K562 (cell line): Measurements from ENCODE around the gene PNRC2. TPM values are rescaled to one million over a fixed set of nuclear protein-coding genes. Genes with fewer than 3 reads are reported as not detected.

Experiments
- BCOR ChIP-seq: fragments of 450-650 bp; IDR thresholded peaks from 2 replicates; pipeline ENCODE4 v1.6.1; 2016
- CLOCK ChIP-seq: fragments of 250-450 bp; sonication (Bioruptor Pico); IDR thresholded peaks from 2 replicates; pipeline ENCODE4 v1.4.0; 2020; ENCODE audit warnings: mild to moderate bottlenecking, moderate library complexity, borderline replicate concordance
- DMBX1 ChIP-seq: fragments of 250-450 bp; sonication (Bioruptor Pico); IDR thresholded peaks from 2 replicates; pipeline ENCODE4 v1.8.0; 2022; ENCODE audit warnings: inconsistent platforms, mild to moderate bottlenecking, moderate library complexity, borderline replicate concordance
- FOXP4 ChIP-seq: sonication (generic); formaldehyde crosslinking; IDR thresholded peaks from 2 replicates; pipeline ENCODE4 v1.8.0; 2022; ENCODE audit warnings: mild to moderate bottlenecking, missing genetic modification reagents, borderline replicate concordance
- FUS ChIP-seq: fragments of 200-400 bp; formaldehyde crosslinking; optimal IDR thresholded peaks from 2 replicates; pipeline ENCODE3; 2017; ENCODE audit warnings: low read depth, low read length
- GMEB1 ChIP-seq: fragments of 250-450 bp; sonication (Bioruptor Pico); IDR thresholded peaks from 2 replicates; pipeline ENCODE4 v1.4.0; 2020; ENCODE audit warnings: mild to moderate bottlenecking
- HCFC1 ChIP-seq: IDR thresholded peaks from 2 replicates; pipeline ENCODE4 v1.6.1; 2012; ENCODE audit warnings: low read depth, low read length, improper control_type of control experiment
- HMGN3 ChIP-seq: IDR thresholded peaks from 2 replicates; pipeline ENCODE4 v1.6.1; 2011; ENCODE audit warnings: borderline replicate concordance, low read depth, mild to moderate bottlenecking, mixed read lengths, low read length; ENCODE audit not compliant: insufficient read length; ENCODE audit errors: extremely low read depth
- NUFIP1 ChIP-seq: fragments of 450-650 bp; IDR thresholded peaks from 2 replicates; pipeline ENCODE4 v1.6.1; 2018; ENCODE audit not compliant: partially characterized antibody
- SNIP1 ChIP-seq: fragments of 450-650 bp; IDR thresholded peaks from 2 replicates; pipeline ENCODE4 v1.7.1; 2017; ENCODE audit warnings: low read depth, mild to moderate bottlenecking
- polyA plus RNA-seq, 8 experiments: library from polyadenylated mRNA; depleted of rRNA in 4 of 8; stranded (reverse) in 5 of 8; unstranded in 3 of 8; fragments of >200 nt; fragmentation: Nextera tagmentation in 2 of 8; fragmentation: Illumina TruSeq in 1 of 8; extraction: Ambion mirVana in 2 of 8; extraction: Trizol in 1 of 8; gene quantifications; 2 replicates each; pipeline versions ENCODE4 v1.2.1 to v1.2.3, GENCODE V29; 2011 to 2014; ENCODE audit warnings: inconsistent platforms in 1 of 8, missing spikeins in 1 of 8
- total RNA-seq, 7 experiments: library from RNA; depleted of rRNA in 6 of 7; stranded (reverse); fragments of >200 nt in 6 of 7; fragmentation: Illumina TruSeq in 2 of 7; extraction: Trizol in 2 of 7; gene quantifications; 2 replicates each; pipeline versions ENCODE4 v1.2.1 to v1.2.3, GENCODE V29; 2011 to 2021; ENCODE audit warnings: low replicate concordance in 1 of 7
- TF ChIP-seq, protein P1 (sequence below): sonication (generic); formaldehyde crosslinking; IDR thresholded peaks from 2 replicates; pipeline ENCODE4 v1.8.1; 2023; ENCODE audit warnings: mild to moderate bottlenecking, missing genetic modification reagents
- TF ChIP-seq, protein P2 (sequence below): fragments of 250-450 bp; sonication (Bioruptor Pico); IDR thresholded peaks from 2 replicates; pipeline ENCODE4 v1.8.0; 2022; ENCODE audit warnings: moderate library complexity, mild to moderate bottlenecking, inconsistent platforms
- TF ChIP-seq, protein P3 (sequence below): IDR thresholded peaks from 2 replicates; pipeline ENCODE4 v1.6.1; 2011; ENCODE audit warnings: borderline replicate concordance, low read depth, mild to moderate bottlenecking, moderate library complexity, low read length; ENCODE audit not compliant: insufficient read depth, poor library complexity, severe bottlenecking

Gene PNRC2
- total and polyA plus RNA-seq, 9 of the 15 experiments (the other 6 are each of a cell fraction or from before 2014, with no cell fraction given): 127 to 303 (median 203) TPM

DNA sequence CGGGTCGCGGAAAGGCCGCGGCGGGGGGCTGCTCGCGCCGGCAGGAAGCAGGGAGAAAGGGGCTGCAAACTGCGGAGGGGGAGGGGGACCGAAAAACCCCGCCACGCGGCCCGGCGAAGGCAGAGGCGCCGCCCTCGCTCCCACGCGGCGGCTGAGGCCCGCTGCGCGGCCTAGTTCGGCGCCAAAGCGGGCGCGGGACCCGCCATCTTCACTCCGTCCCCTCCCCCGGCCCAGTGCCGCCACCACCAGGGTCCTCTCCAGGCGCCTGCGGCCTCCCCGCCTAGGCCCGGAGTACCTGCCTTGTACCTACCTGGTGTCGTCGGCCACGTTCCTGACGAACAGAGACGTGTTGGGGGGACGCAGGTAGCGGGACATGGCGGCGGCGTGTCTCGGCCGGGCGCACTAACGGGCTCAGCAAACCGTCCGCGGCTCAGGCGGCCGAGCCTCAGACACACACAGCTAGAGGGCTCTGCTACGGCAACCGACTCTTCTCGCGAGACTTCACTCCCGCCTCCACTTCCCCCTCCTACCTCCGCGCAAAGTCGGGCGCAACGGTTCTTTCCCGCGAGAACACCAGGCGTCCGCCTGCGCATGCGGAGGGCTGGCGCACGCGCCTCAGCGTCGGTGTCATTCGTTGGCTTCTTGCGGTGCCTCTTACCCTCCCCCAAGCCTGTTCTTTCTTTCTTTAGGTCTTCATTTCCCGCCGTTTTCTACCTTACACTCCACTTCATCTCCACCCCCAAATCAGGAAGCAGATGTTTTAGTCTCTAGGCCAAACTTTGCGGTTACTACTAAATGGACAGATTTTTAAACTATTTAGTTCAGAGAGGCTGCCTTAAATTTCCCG is 20.5 kb downstream of the PNRC2 start, which contains the start of gene SRSF10 (continued):
- peak; percentile 57; the same call in 1 of the 2 replicates for TF ChIP-seq GMEB1 (CRISPR knock-in tag)
- TF ChIP-seq DMBX1 (CRISPR knock-in tag): peak; percentile 34; the same call in 1 of the 2 replicates
- TF ChIP-seq FOXP4 (CRISPR knock-in tag): peak; percentile 51; the same call in 1 of the 2 replicates
- no peak for TF ChIP-seq CLOCK (CRISPR knock-in tag)
- TF ChIP-seq, protein P1, sequence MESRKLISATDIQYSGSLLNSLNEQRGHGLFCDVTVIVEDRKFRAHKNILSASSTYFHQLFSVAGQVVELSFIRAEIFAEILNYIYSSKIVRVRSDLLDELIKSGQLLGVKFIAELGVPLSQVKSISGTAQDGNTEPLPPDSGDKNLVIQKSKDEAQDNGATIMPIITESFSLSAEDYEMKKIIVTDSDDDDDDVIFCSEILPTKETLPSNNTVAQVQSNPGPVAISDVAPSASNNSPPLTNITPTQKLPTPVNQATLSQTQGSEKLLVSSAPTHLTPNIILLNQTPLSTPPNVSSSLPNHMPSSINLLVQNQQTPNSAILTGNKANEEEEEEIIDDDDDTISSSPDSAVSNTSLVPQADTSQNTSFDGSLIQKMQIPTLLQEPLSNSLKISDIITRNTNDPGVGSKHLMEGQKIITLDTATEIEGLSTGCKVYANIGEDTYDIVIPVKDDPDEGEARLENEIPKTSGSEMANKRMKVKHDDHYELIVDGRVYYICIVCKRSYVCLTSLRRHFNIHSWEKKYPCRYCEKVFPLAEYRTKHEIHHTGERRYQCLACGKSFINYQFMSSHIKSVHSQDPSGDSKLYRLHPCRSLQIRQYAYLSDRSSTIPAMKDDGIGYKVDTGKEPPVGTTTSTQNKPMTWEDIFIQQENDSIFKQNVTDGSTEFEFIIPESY (CRISPR knock-in tag): peak; percentile 65
- TF ChIP-seq HCFC1: peak; percentile 59
- no peak for TF ChIP-seq NUFIP1
- TF ChIP-seq, protein P2, sequence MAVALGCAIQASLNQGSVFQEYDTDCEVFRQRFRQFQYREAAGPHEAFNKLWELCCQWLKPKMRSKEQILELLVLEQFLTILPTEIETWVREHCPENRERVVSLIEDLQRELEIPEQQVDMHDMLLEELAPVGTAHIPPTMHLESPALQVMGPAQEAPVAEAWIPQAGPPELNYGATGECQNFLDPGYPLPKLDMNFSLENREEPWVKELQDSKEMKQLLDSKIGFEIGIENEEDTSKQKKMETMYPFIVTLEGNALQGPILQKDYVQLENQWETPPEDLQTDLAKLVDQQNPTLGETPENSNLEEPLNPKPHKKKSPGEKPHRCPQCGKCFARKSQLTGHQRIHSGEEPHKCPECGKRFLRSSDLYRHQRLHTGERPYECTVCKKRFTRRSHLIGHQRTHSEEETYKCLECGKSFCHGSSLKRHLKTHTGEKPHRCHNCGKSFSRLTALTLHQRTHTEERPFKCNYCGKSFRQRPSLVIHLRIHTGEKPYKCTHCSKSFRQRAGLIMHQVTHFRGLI (CRISPR knock-in tag): no peak
- TF ChIP-seq FUS: no peak
- no peak for TF ChIP-seq BCOR
- TF ChIP-seq, protein P3, sequence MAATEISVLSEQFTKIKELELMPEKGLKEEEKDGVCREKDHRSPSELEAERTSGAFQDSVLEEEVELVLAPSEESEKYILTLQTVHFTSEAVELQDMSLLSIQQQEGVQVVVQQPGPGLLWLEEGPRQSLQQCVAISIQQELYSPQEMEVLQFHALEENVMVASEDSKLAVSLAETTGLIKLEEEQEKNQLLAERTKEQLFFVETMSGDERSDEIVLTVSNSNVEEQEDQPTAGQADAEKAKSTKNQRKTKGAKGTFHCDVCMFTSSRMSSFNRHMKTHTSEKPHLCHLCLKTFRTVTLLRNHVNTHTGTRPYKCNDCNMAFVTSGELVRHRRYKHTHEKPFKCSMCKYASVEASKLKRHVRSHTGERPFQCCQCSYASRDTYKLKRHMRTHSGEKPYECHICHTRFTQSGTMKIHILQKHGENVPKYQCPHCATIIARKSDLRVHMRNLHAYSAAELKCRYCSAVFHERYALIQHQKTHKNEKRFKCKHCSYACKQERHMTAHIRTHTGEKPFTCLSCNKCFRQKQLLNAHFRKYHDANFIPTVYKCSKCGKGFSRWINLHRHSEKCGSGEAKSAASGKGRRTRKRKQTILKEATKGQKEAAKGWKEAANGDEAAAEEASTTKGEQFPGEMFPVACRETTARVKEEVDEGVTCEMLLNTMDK: peak; percentile 96
- TF ChIP-seq SNIP1: no peak; the same call in 1 of the 2 replicates
- peak; percentile 67 for TF ChIP-seq HMGN3
